HepG2 (cell line): ENCODE measurements around the gene CD86. TPM values are rescaled to one million over a fixed set of nuclear protein-coding genes. Genes with fewer than 3 reads are reported as not detected.

Experiments
- ATAC-seq: fragments of 200-7000 bp; cut with Tn5 transposase; 3 replicates; pipeline ENCODE4 v1.9.1; 2020; ENCODE audit warnings: mild to moderate bottlenecking, moderate library complexity
- BruUV-seq: library from RNA; stranded (reverse); fragments of 400-500 nt; replicated peaks from 2 replicates; lab custom pipeline; 2021; lab: Mats Ljungman, UMichigan
- CTCF ChIA-PET: fragments of 300-600 bp; formaldehyde crosslinking; extraction: SDS; loops from one replicate; lab custom pipeline; 2021; ENCODE audit warnings: low total read pairs, inconsistent platforms, low intra/inter-chr PET ratio; lab: Yijun Ruan, JAX
- POLR2A ChIA-PET: fragments of 350-600 bp; sonication (Branson Sonifier 250); formaldehyde crosslinking; loops from one replicate; lab custom pipeline; 2020; ENCODE audit warnings: antibody characterized with exemption, inconsistent platforms; lab: Yijun Ruan, JAX
- DNase-seq: peaks from one replicate; pipeline ENCODE4 v3.0.0-alpha.2; 2015; ENCODE audit warnings: low spot score
- FAIRE-seq: peaks from 3 replicates; lab custom pipeline; 2011; peaks lifted over from hg19 to GRCh38; lab: Jason Lieb, UNC
- H2AFZ ChIP-seq: one replicate; pipeline ENCODE4 v1.6.1; 2011; ENCODE audit warnings: low read length, inconsistent platforms
- H3K27ac ChIP-seq: fragments of 300-600 bp; 3 replicates; pipeline ENCODE4 v1.8.0; 2011; ENCODE audit warnings: mixed run types, mild to moderate bottlenecking, mixed read lengths, low read length, inconsistent platforms; ENCODE audit not compliant: insufficient read depth; ENCODE audit errors: extremely low read length
- H3K27me3 ChIP-seq, 2 experiments: fragments of 200-600 bp in 1 of 2; 2 replicates in 1 of 2; 3 replicates in 1 of 2; pipeline versions ENCODE4 v1.6.0 to v1.8.0; 2011; ENCODE audit warnings: low read length in 2 of 2, mild to moderate bottlenecking in 2 of 2, moderate library complexity in 2 of 2, inconsistent platforms in 1 of 2; ENCODE audit not compliant: insufficient read depth in 2 of 2, control insufficient read depth in 1 of 2
- H3K36me3 ChIP-seq, 2 experiments: fragments of 200-600 bp in 1 of 2; replicated peaks in 1 of 2; 2 replicates in 1 of 2; 3 replicates in 1 of 2; pipeline versions ENCODE4 v1.5.1 to v1.8.0; 2011; ENCODE audit warnings: low read length in 2 of 2, inconsistent platforms in 1 of 2; ENCODE audit not compliant: insufficient read depth in 2 of 2, control insufficient read depth in 1 of 2
- H3K4me1 ChIP-seq: 2 replicates; pipeline ENCODE4 v1.5.1; 2012; ENCODE audit warnings: low read length, inconsistent platforms; ENCODE audit not compliant: insufficient read depth
- H3K4me2 ChIP-seq: 2 replicates; pipeline ENCODE4 v1.6.0; 2011; ENCODE audit warnings: low read depth, low read length, inconsistent platforms
- H3K4me3 ChIP-seq, 3 experiments: fragments of 200-600 bp in 1 of 3; sonication (generic), shearing (Covaris generic) in 1 of 3; replicated peaks in 1 of 3; 2 replicates each; pipeline ENCODE4 v1.5.1; 2011 to 2016; ENCODE audit warnings: low read length in 3 of 3, inconsistent platforms in 2 of 3, low read depth in 2 of 3, mild to moderate bottlenecking in 2 of 3, control low read depth in 1 of 3, mixed read lengths in 1 of 3; ENCODE audit not compliant: insufficient read depth in 1 of 3
- H3K79me2 ChIP-seq: one replicate; pipeline ENCODE4 v1.6.1; 2011; ENCODE audit warnings: low read length, inconsistent platforms; ENCODE audit not compliant: insufficient read depth
- H3K9ac ChIP-seq: 2 replicates; pipeline ENCODE4 v1.6.0; 2011; ENCODE audit warnings: mild to moderate bottlenecking, low read depth, low read length, inconsistent platforms; ENCODE audit not compliant: insufficient read depth
- H3K9me3 ChIP-seq: 2 replicates; pipeline ENCODE4 v1.5.1; 2012; ENCODE audit warnings: mild to moderate bottlenecking, low read length
- H4K20me1 ChIP-seq: 2 replicates; pipeline ENCODE4 v1.6.0; 2011; ENCODE audit warnings: inconsistent platforms, mild to moderate bottlenecking, low read length, moderate library complexity; ENCODE audit not compliant: insufficient read depth
- CHCHD3 ChIP-seq: sonication (generic); formaldehyde crosslinking; IDR thresholded peaks from 2 replicates; pipeline ENCODE4 v1.8.0; 2022; ENCODE audit warnings: mild to moderate bottlenecking, missing genetic modification reagents, moderate library complexity
- ELK4 ChIP-seq: sonication (generic); formaldehyde crosslinking; IDR thresholded peaks from 2 replicates; pipeline ENCODE4 v1.9.0; 2021; ENCODE audit warnings: missing genetic modification reagents, borderline replicate concordance
- HOXA7 ChIP-seq: sonication (generic); formaldehyde crosslinking; IDR thresholded peaks from 2 replicates; pipeline ENCODE4 v1.8.1; 2022; ENCODE audit warnings: mild to moderate bottlenecking, missing genetic modification reagents, moderate library complexity
- JUND ChIP-seq: sonication (generic); formaldehyde crosslinking; IDR thresholded peaks from 2 replicates; pipeline ENCODE4 v1.8.0; 2022; ENCODE audit warnings: mild to moderate bottlenecking, missing genetic modification reagents
- KLF11 ChIP-seq: IDR thresholded peaks from 2 replicates; pipeline ENCODE4 v1.6.1; 2016; ENCODE audit warnings: missing compliant biosample characterization
- NR1H2 ChIP-seq: sonication (generic); formaldehyde crosslinking; IDR thresholded peaks from 2 replicates; pipeline ENCODE4 v1.8.1; 2022; ENCODE audit warnings: low read depth, missing genetic modification reagents, borderline replicate concordance
- PRPF4 ChIP-seq: fragments of 200-400 bp; formaldehyde crosslinking; IDR thresholded peaks from 2 replicates; pipeline ENCODE4 v1.6.1; 2016; ENCODE audit warnings: low read length, low read depth; ENCODE audit not compliant: poor library complexity, severe bottlenecking
- SRSF9 ChIP-seq: fragments of 200-400 bp; formaldehyde crosslinking; IDR thresholded peaks from 2 replicates; pipeline ENCODE4 v1.6.1; 2018; ENCODE audit warnings: borderline replicate concordance, mild to moderate bottlenecking, low read depth, low read length; ENCODE audit not compliant: insufficient read depth, poor library complexity, severe bottlenecking
- ZNF572 ChIP-seq: sonication (generic); formaldehyde crosslinking; IDR thresholded peaks from 2 replicates; pipeline ENCODE4 v1.5.1; 2020; ENCODE audit warnings: mild to moderate bottlenecking, missing genetic modification reagents
- ZNF737 ChIP-seq: sonication (generic); formaldehyde crosslinking; IDR thresholded peaks from 2 replicates; pipeline ENCODE4 v1.5.0; 2020; ENCODE audit warnings: missing genetic modification reagents, mild to moderate bottlenecking, borderline replicate concordance
- WGBS: methylation state at CpG from one replicate; pipeline ENCODE4 v1.1.6; 2017; ENCODE audit warnings: low lambda C conversion rate; 5-methylcytosine and 5-hydroxymethylcytosine counted together
- in situ Hi-C: cut with HindIII; loops from 2 replicates; pipeline ENCODE4 v1.10.0; 2017; ENCODE audit warnings: low pct_unique_long_range_greater_than_20kb; ENCODE audit not compliant: extremely low pct_ligation_motif_present
- intact Hi-C: fragments of 100-400 bp; cut with micrococcal nuclease; formaldehyde crosslinking; loops from one replicate; pipeline ENCODE4 v1.10.0; 2022; ENCODE audit not compliant: unreplicated experiment
- polyA plus RNA-seq, 8 experiments: library from polyadenylated mRNA; depleted of rRNA in 3 of 8; stranded (reverse) in 7 of 8; unstranded in 1 of 8; fragments of >200 nt; fragmentation: Illumina TruSeq in 4 of 8; extraction: Trizol in 4 of 8; gene quantifications; 2 replicates each; pipeline versions ENCODE4 v1.2.1 to v1.2.3, GENCODE V29; 2011 to 2016; ENCODE audit warnings: low read depth in 4 of 8, missing spikeins in 1 of 8, mixed read lengths in 1 of 8; ENCODE audit not compliant: insufficient read depth in 1 of 8
- total RNA-seq, 5 experiments: library from RNA; depleted of rRNA; stranded (reverse); fragments of >200 nt; fragmentation: Illumina TruSeq; extraction: Trizol; gene quantifications; 2 replicates each; pipeline ENCODE4 v1.2.3, GENCODE V29; 2016; ENCODE audit warnings: low read depth in 1 of 5

The CD86 gene
- total and polyA plus RNA-seq, 2 of the 13 experiments (the other 11 are each of a cell fraction or from before 2014, with no cell fraction given) = not detected

GRCh38 chr3:122100083-122100482 lies 44.9 kb downstream of the CD86 start:
- no peak overlapping the region for H3K4me2 ChIP-seq
- H4K20me1 ChIP-seq = no peaks in the 10 kb centered on the region
- no peak overlapping the region for H3K27ac ChIP-seq
- 0% methylated on average over 1 of the region's 1 CpG for WGBS
- intact Hi-C loops (loop anchor here (2.0 kb wide), 1 partner anchor 257 kb away; no protein-coding TSS in a partner anchor), in situ Hi-C loops (loop anchor here (10.0 kb wide), 2 partner anchors 155 to 255 kb away; no protein-coding TSS in a partner anchor)
- H3K9ac ChIP-seq = no peak overlapping the region
- no peak overlapping the region for H3K4me3 ChIP-seq
- TF ChIP-seq JUND (no peak), NR1H2 (CRISPR knock-in tag) (no peak), KLF11 (CRISPR knock-in tag) (no peak), CHCHD3 (no peak), ZNF572 (CRISPR knock-in tag) (no peak), ELK4 (CRISPR knock-in tag) (no peak), ZNF737 (no peak), HOXA7 (CRISPR knock-in tag) (no peak), SRSF9 (no peak), PRPF4 (no peak)
- no peaks in the 10 kb centered on the region for H3K4me1 ChIP-seq
- no peaks in the 10 kb centered on the region for H3K79me2 ChIP-seq
- DNase-seq (no peak), ATAC-seq (no peak), FAIRE-seq (no peak)
- H3K9me3 ChIP-seq = no peaks in the 10 kb centered on the region
- BruUV-seq = no TSS peak
- H3K36me3 ChIP-seq = no peaks in the 10 kb centered on the region
- H2AFZ ChIP-seq = no peak overlapping the region
- POLR2A ChIA-PET = no interaction called here
- no peaks in the 10 kb centered on the region for H3K27me3 ChIP-seq
- CTCF ChIA-PET = no interaction called here
